Measurements from ENCODE around the gene AUTS2. TPM values are rescaled to one million over a fixed set of nuclear protein-coding genes. Genes with fewer than 3 reads are reported as not detected.

The AUTS2 gene
- total and polyA plus RNA-seq, 2 of the 8 experiments (the other 6 are each of a cell fraction or from before 2014, with no cell fraction given): 25.9 to 101 TPM

DNA sequence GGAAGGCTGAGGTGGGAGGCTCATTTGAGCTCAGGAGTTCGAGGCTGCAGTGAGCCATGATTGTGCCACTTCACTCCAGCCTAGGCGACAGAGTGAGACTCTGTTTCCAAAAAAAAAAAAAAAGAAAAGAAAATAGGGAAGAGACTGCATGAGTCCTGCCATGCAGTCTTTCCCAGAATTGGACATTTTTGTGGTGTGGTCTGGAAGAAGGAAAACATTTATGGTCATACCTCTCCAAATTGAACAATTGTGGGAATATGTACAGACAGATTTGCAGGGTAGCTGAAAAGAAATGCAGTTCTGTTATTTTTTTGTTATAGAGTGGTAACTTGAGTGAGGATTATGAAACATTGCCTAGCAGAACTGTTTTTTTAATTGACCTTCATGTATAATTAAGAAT, 198.1 kb downstream of the AUTS2 start:
- no peak overlapping the region for H4K91ac ChIP-seq (replicated peaks; ENCODE audit: insufficient read length, low read length)
- no peak overlapping the region for H3K56ac ChIP-seq (replicated peaks; ENCODE audit: insufficient read length, low read depth, low read length)
- no peak overlapping the region for H3K18ac ChIP-seq (ENCODE audit: extremely low read depth, low read length)
- ChIA-PET CTCF (ENCODE audit: partially characterized antibody) (interaction anchor here (0.9 kb wide), 1 partner anchor 265 kb away, joined by 3 read pairs; no protein-coding TSS in a partner anchor), POLR2A (ENCODE audit: partially characterized antibody) (no interaction called here)
- no peaks in the 10 kb centered on the region for H3K9me3 ChIP-seq (ENCODE audit: insufficient read depth in 2 of 2, low read depth in 1 of 2, low read length in 1 of 2)
- no peak overlapping the region for H2BK15ac ChIP-seq (ENCODE audit: low read length)
- H3K14ac ChIP-seq (ENCODE audit: insufficient read length): no peak overlapping the region
- no peak overlapping the region for H2AFZ ChIP-seq (ENCODE audit: low read length)
- no peak overlapping the region for H2AK5ac ChIP-seq (ENCODE audit: low read depth, low read length)
- no peak overlapping the region for H4K5ac ChIP-seq (ENCODE audit: insufficient read length, low read depth, low read length)
- H3K9ac ChIP-seq (replicated peaks in 1 of 4; ENCODE audit: extremely low read depth in 1 of 4, low read depth in 3 of 4, low read length in 3 of 4): no peak overlapping the region
- no peak overlapping the region for H2BK12ac ChIP-seq (ENCODE audit: low read depth, low read length)
- no peak overlapping the region for H2BK120ac ChIP-seq (replicated peaks; ENCODE audit: low read depth, low read length)
- no peak overlapping the region for H2BK20ac ChIP-seq (ENCODE audit: low read length)
- 86% methylated on average over 1 of the region's 2 CpGs; no CpG with 5 or more reads in 1 of the 2 experiments for WGBS, 2 experiments (ENCODE audit: extremely low coverage in 1 of 2, insufficient coverage in 1 of 2, insufficient read length in 1 of 2, insufficient replicate concordance in 2 of 2, low coverage in 1 of 2, low lambda C conversion rate in 2 of 2, missing lambda C conversion rate in 1 of 2)
- no peaks in the 10 kb centered on the region for H3K23me2 ChIP-seq (ENCODE audit: low read depth, low read length)
- no peaks in the 10 kb centered on the region; a peak in 1 of 7 replicates for H3K27me3 ChIP-seq (replicated peaks in 1 of 4; ENCODE audit: control insufficient read depth in 3 of 4, extremely low read depth in 1 of 4, insufficient read depth in 3 of 4, low read length in 3 of 4)
- H4K20me1 ChIP-seq (replicated peaks in 1 of 2; ENCODE audit: control insufficient read depth in 1 of 2, insufficient read depth in 2 of 2, low read length in 2 of 2): no peaks in the 10 kb centered on the region
- no peaks in the 10 kb centered on the region; the same call in 1 of the 2 replicates for H3K79me1 ChIP-seq (ENCODE audit: low read depth, low read length)
- no peak overlapping the region for H3K23ac ChIP-seq (ENCODE audit: insufficient read length)
- DNase-seq (ENCODE audit: low read depth in 1 of 2, low spot score in 2 of 2) (no peak), FAIRE-seq (no peak)
- no peak overlapping the region for H2BK5ac ChIP-seq (ENCODE audit: low read depth, low read length)
- H3K4me3 ChIP-seq (ENCODE audit: extremely low read depth in 1 of 4, insufficient read depth in 2 of 4, low read depth in 3 of 4, low read length in 4 of 4): no peak overlapping the region
- no peak overlapping the region for H3K4me2 ChIP-seq (ENCODE audit: insufficient read depth in 1 of 2, low read depth in 2 of 2, low read length in 2 of 2)
- H3K36me3 ChIP-seq (ENCODE audit: control insufficient read depth in 2 of 4, insufficient read depth in 4 of 4, low read length in 3 of 4): no peaks in the 10 kb centered on the region
- H3K27ac ChIP-seq (ENCODE audit: low read depth, low read length): no peak overlapping the region
- no peaks in the 10 kb centered on the region for H3K79me2 ChIP-seq (ENCODE audit: control insufficient read depth in 1 of 2, insufficient read depth in 2 of 2, low read length in 2 of 2)
- no peaks in the 10 kb centered on the region for H3K4me1 ChIP-seq (replicated peaks in 1 of 4; ENCODE audit: control insufficient read depth in 3 of 4, insufficient read depth in 4 of 4, low read length in 3 of 4)
- H4K8ac ChIP-seq (ENCODE audit: extremely low read depth, insufficient read depth, low read length): no peak overlapping the region
- no peak overlapping the region for H3K4ac ChIP-seq (replicated peaks; ENCODE audit: insufficient read length, low read depth, low read length)
- TF ChIP-seq FOSL1 (IDR thresholded peaks at IDR 0.05; ENCODE audit: insufficient read depth, low read depth, low read length): no peak
- no peak for TF ChIP-seq KDM1A (IDR thresholded peaks at IDR 0.05; ENCODE audit: borderline replicate concordance, low read length)
- no peak for TF ChIP-seq BACH1 (IDR thresholded peaks at IDR 0.05; ENCODE audit: low read length)
- TF ChIP-seq SP4 (IDR thresholded peaks at IDR 0.05; ENCODE audit: low read length): no peak
- TF ChIP-seq EZH2 (IDR thresholded peaks at IDR 0.05; ENCODE audit: low read depth, low read length, severe bottlenecking): no peak
